GM18858 (cell line): ENCODE results near the gene C10orf95.

ENCODE experiments used
- ATAC-seq: cut with Tn5 transposase; IDR thresholded peaks from one replicate; pipeline ENCODE4 v1.9.1; 2021; ENCODE audit not compliant: unreplicated experiment

C10orf95 gene

GRCh38 chr10:102401735-102402511, 49.4 kb downstream of the C10orf95 start:
- no peak for ATAC-seq

- ATAC-seq = no peak
These were observed 50.0 kb downstream of the C10orf95 start for GRCh38 chr10:102401342-102401654.

GRCh38 chr10:102400598-102401341, 50.6 kb downstream of the C10orf95 start:
- no peak for ATAC-seq

GRCh38 chr10:102400076-102400475, 51.3 kb downstream of the C10orf95 start:
- ATAC-seq = no peak
